ENCODE results near the gene USP17L20. TPM values are rescaled to one million over a fixed set of nuclear protein-coding genes. Genes with fewer than 3 reads are reported as not detected.
"Not testable (repeated sequence)": the region's sequence is repeated elsewhere in the genome, so short reads cannot be mapped to it uniquely, and the experiment has no call there.

USP17L20 gene, protein sequence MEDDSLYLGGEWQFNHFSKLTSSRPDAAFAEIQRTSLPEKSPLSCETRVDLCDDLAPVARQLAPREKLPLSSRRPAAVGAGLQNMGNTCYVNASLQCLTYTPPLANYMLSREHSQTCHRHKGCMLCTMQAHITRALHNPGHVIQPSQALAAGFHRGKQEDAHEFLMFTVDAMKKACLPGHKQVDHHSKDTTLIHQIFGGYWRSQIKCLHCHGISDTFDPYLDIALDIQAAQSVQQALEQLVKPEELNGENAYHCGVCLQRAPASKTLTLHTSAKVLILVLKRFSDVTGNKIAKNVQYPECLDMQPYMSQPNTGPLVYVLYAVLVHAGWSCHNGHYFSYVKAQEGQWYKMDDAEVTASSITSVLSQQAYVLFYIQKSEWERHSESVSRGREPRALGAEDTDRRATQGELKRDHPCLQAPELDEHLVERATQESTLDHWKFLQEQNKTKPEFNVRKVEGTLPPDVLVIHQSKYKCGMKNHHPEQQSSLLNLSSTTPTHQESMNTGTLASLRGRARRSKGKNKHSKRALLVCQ
- not detected for polyA plus RNA-seq (ENCODE audit: insufficient read length)
- long read RNA-seq, donor 1 = 0 reads
- long read RNA-seq, donor 2 = 0 reads
- long read RNA-seq, donor 3 = 0 reads
- long read RNA-seq, donor 4 = 0 reads
- long read RNA-seq, donor 5 = 0 reads
- long read RNA-seq, donor 6 = 0 reads
- long read RNA-seq, donor 7 = 0 reads
- long read RNA-seq, donor 8 = 0 reads

- DNase-seq = not testable (repeated sequence)
Observed at GRCh38 chr4:9257824-9258223, at the start of gene USP17L20. USP17L20 (plus strand) TSS chr4:9258124; CDS start chr4:9258124, 0 bp downstream.

- DNase-seq = not testable (repeated sequence)
Observed at GRCh38 chr4:9210357-9210756, 47.6 kb upstream of the USP17L20 start, which contains the start of gene USP17L10. USP17L10 (plus strand) TSS chr4:9210657; CDS start chr4:9210657, 0 bp downstream.

DNA sequence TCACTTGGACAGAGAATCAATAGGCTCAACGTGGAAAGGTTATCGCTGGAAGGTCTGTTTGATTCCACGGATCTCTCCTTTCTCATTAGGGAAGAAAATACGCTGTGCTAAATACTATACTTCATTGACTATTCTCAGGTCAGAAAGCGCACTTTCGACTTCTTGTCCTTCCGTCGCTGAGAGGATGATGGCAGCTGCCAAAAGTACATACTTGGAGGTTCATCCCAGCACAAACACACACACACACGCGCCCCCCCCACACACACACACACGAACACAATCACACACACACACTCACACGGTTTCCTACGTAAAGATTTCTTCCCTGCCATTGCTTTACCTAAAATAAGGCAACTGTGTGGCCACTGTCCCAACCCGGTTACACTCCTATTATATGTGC lies 43.2 kb upstream of the USP17L20 start:
- DNase-seq = not testable (repeated sequence)

GRCh38 chr4:9215105-9215504 lies 42.8 kb upstream of the USP17L20 start, which contains the start of gene USP17L11:
USP17L11 (plus strand) TSS chr4:9215405; CDS start chr4:9215405, 0 bp downstream.
- not testable (repeated sequence) for DNase-seq

- DNase-seq = not testable (repeated sequence)
Observed at GRCh38 chr4:9219852-9220251, 38.1 kb upstream of the USP17L20 start, which contains the start of gene USP17L12. USP17L12 (plus strand) TSS chr4:9220152; CDS start chr4:9220152, 0 bp downstream.

- not testable (repeated sequence) for DNase-seq
Observed at GRCh38 chr4:9224596-9224995, 33.3 kb upstream of the USP17L20 start, which contains the start of gene USP17L13. USP17L13 (plus strand) TSS chr4:9224896; CDS start chr4:9224896, 0 bp downstream.

- not testable (repeated sequence) for DNase-seq
Observed at GRCh38 chr4:9230249-9230648, 27.7 kb upstream of the USP17L20 start.

DNA sequence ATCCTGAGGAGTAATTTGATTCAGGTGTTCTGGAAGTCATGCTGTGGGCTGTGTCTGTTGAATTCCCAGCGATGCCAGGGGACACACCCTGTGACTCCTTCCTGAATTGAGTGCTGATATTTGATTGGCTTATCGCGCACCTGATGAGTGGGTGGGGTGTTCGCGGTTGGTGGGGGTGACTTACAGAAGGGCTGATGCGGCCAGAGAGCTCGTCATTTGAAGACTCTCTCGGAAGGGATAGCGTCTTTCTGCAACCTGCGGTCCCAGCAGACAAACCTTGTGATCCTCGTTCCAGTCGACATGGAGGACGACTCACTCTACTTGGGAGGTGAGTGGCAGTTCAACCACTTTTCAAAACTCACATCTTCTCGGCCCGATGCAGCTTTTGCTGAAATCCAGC lies 23.8 kb upstream of the USP17L20 start, which contains the start of gene USP17L15:
TSS of gene USP17L15 (plus strand) at position 301 of the 400 bp plus-strand sequence. CDS start at position 301, 0 bp downstream.
- DNase-seq = not testable (repeated sequence)

GRCh38 chr4:9238461-9238860 lies 19.5 kb upstream of the USP17L20 start:
- DNase-seq = not testable (repeated sequence)

GRCh38 chr4:9243579-9243978 lies 14.3 kb upstream of the USP17L20 start, which contains the start of gene USP17L17:
USP17L17 (plus strand) TSS chr4:9243879; CDS start chr4:9243879, 0 bp downstream.
- DNase-seq = not testable (repeated sequence)

DNA sequence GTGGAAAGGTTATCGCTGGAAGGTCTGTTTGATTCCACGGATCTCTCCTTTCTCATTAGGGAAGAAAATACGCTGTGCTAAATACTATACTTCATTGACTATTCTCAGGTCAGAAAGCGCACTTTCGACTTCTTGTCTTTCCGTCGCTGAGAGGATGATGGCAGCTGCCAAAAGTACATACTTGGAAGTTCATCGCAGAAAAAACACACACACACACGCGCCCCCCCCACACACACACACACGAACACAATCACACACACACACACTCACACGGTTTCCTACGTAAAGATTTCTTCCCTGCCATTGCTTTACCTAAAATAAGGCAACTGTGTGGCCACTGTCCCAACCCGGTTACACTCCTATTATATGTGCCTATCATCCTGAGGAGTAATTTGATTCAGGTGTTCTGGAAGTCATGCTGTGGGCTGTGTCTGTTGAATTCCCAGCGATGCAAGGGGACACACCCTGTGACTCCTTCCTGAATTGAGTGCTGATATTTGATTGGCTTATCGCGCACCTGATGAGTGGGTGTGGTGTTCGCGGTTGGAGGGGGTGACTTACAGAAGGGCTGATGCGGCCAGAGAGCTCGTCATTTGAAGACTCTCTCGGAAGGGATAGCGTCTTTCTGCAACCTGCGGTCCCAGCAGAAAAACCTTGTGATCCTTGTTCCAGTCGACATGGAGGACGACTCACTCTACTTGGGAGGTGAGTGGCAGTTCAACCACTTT lies 9.8 kb upstream of the USP17L20 start, which contains the start of gene USP17L18:
TSS of gene USP17L18 (plus strand) at position 678 of the 728 bp plus-strand sequence. CDS start at position 678, 0 bp downstream.
- DNase-seq = not testable (repeated sequence)

- DNase-seq = not testable (repeated sequence)
Observed at GRCh38 chr4:9253078-9253477, 4.8 kb upstream of the USP17L20 start, which contains the start of gene USP17L19. USP17L19 (plus strand) TSS chr4:9253378; CDS start chr4:9253378, 0 bp downstream.

GRCh38 chr4:9262572-9262971 lies 4.6 kb downstream of the USP17L20 start, which contains the start of gene USP17L21:
USP17L21 (plus strand) TSS chr4:9262872; CDS start chr4:9262872, 0 bp downstream.
- not testable (repeated sequence) for DNase-seq

DNA sequence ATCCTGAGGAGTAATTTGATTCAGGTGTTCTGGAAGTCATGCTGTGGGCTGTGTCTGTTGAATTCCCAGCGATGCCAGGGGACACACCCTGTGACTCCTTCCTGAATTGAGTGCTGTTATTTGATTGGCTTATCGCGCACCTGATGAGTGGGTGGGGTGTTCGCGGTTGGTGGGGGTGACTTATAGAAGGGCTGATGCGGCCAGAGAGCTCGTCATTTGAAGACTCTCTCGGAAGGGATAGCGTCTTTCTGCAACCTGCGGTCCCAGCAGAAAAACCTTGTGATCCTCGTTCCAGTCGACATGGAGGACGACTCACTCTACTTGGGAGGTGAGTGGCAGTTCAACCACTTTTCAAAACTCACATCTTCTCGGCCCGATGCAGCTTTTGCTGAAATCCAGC lies 9.4 kb downstream of the USP17L20 start, which contains the start of gene USP17L22:
TSS of gene USP17L22 (plus strand) at position 301 of the 400 bp plus-strand sequence. CDS start at position 301, 0 bp downstream.
- not testable (repeated sequence) for DNase-seq

DNA sequence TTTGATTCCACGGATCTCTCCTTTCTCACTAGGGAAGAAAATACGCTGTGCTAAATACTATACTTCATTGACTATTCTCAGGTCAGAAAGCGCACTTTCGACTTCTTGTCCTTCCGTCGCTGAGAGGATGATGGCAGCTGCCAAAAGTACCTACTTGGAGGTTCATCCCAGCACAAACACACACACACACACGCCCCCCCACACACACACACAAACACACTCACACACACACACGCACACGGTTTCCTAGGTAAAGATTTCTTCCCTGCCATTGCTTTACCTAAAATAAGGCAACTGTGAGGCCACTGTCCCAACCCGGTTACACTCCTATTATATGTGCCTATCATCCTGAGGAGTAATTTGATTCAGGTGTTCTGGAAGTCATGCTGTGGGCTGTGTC lies 13.8 kb downstream of the USP17L20 start:
- DNase-seq = not testable (repeated sequence)

Other genes with a start within 250 kb of the USP17L20 start
- gene FAM90A26, start 87.7 kb upstream of the USP17L20 start, polyA plus RNA-seq (ENCODE audit: insufficient read length) = 0.22 TPM
- not detected for gene USP17L10, start 47.5 kb upstream of the USP17L20 start, polyA plus RNA-seq (ENCODE audit: insufficient read length)
- gene USP17L11, start 42.7 kb upstream of the USP17L20 start, polyA plus RNA-seq (ENCODE audit: insufficient read length) = not detected
- not detected for gene USP17L12, start 38.0 kb upstream of the USP17L20 start, polyA plus RNA-seq (ENCODE audit: insufficient read length)
- not detected for gene USP17L13, start 33.2 kb upstream of the USP17L20 start, polyA plus RNA-seq (ENCODE audit: insufficient read length)
- not detected for gene USP17L15, start 23.7 kb upstream of the USP17L20 start, polyA plus RNA-seq (ENCODE audit: insufficient read length)
- gene USP17L17, start 14.2 kb upstream of the USP17L20 start, polyA plus RNA-seq (ENCODE audit: insufficient read length) = not detected
- not detected for gene USP17L18, start 9.5 kb upstream of the USP17L20 start, polyA plus RNA-seq (ENCODE audit: insufficient read length)
- not detected for gene USP17L19, start 4.7 kb upstream of the USP17L20 start, polyA plus RNA-seq (ENCODE audit: insufficient read length)
- gene USP17L21, start 4.7 kb downstream of the USP17L20 start, polyA plus RNA-seq (ENCODE audit: insufficient read length) = not detected
- gene USP17L22, start 9.5 kb downstream of the USP17L20 start, polyA plus RNA-seq (ENCODE audit: insufficient read length) = not detected
- gene USP17L24, start 67.0 kb downstream of the USP17L20 start, polyA plus RNA-seq (ENCODE audit: insufficient read length) = not detected
- not detected for gene USP17L25, start 71.8 kb downstream of the USP17L20 start, polyA plus RNA-seq (ENCODE audit: insufficient read length)
- not detected for gene USP17L26, start 76.5 kb downstream of the USP17L20 start, polyA plus RNA-seq (ENCODE audit: insufficient read length)
- not detected for gene USP17L5, start 81.3 kb downstream of the USP17L20 start, polyA plus RNA-seq (ENCODE audit: insufficient read length)
- not detected for gene USP17L27, start 86.0 kb downstream of the USP17L20 start, polyA plus RNA-seq (ENCODE audit: insufficient read length)
- not detected for gene USP17L28, start 90.8 kb downstream of the USP17L20 start, polyA plus RNA-seq (ENCODE audit: insufficient read length)
- not detected for gene USP17L29, start 95.5 kb downstream of the USP17L20 start, polyA plus RNA-seq (ENCODE audit: insufficient read length)
- gene USP17L30, start 105.0 kb downstream of the USP17L20 start, polyA plus RNA-seq (ENCODE audit: insufficient read length) = not detected
- not detected for gene DEFB131A, start 186.3 kb downstream of the USP17L20 start, polyA plus RNA-seq (ENCODE audit: insufficient read length)